Muscle layer of colon (tissue), 2 donors: ENCODE results near the gene C5orf24.
"Not testable (repeated sequence)": the region's sequence is repeated elsewhere in the genome, so short reads cannot be mapped to it uniquely, and the experiment has no call there.

Experiments used
- H3K27ac ChIP-seq: one replicate; pipeline ENCODE4 v1.7.0; 2013; ENCODE audit warnings: low read depth, mild to moderate bottlenecking, low read length, moderate library complexity
- H3K27me3 ChIP-seq, 2 donors: one replicate each; pipeline ENCODE4 v1.7.0; 2013; ENCODE audit warnings: low read length in 2 of 2, mild to moderate bottlenecking in 2 of 2; ENCODE audit not compliant: insufficient read depth in 2 of 2, control insufficient read depth in 1 of 2
- H3K36me3 ChIP-seq: one replicate; pipeline ENCODE4 v1.7.0; 2013; ENCODE audit warnings: mild to moderate bottlenecking, low read length; ENCODE audit not compliant: insufficient read depth
- H3K4me1 ChIP-seq: one replicate; pipeline ENCODE4 v1.7.0; 2013; ENCODE audit warnings: mild to moderate bottlenecking, low read length; ENCODE audit not compliant: insufficient read depth
- H3K4me3 ChIP-seq, 2 donors: one replicate each; pipeline ENCODE4 v1.7.0; 2013; ENCODE audit warnings: low read length in 2 of 2, low read depth in 1 of 2, mild to moderate bottlenecking in 1 of 2, moderate library complexity in 1 of 2
- H3K9ac ChIP-seq: one replicate; pipeline ENCODE4 v1.7.0; 2013; ENCODE audit warnings: low read length
- H3K9me3 ChIP-seq: one replicate; pipeline ENCODE4 v1.7.0; 2013; ENCODE audit warnings: mild to moderate bottlenecking, low read length
- donor health status: abdominal sarcoma.
- donor health status: Adenocarcinoma of cecum.

Gene C5orf24

GRCh38 chr5:134833340-134834032, 12.3 kb upstream of the C5orf24 start:
- Histone ChIP-seq H3K9me3 (no peaks in the 10 kb centered on the region), H3K36me3 (peaks cover 3% of the 10 kb centered on the region), H3K27me3 (no peaks in the 10 kb centered on the region), H3K9ac (no peak overlapping the region), H3K4me3 (no peak overlapping the region), H3K27ac (no peak overlapping the region), H3K4me1 (no peaks in the 10 kb centered on the region)

GRCh38 chr5:134835623-134836022, 10.1 kb upstream of the C5orf24 start:
- H3K9ac ChIP-seq = no peak overlapping the region
- H3K4me1 ChIP-seq = no peaks in the 10 kb centered on the region
- H3K27ac ChIP-seq = no peak overlapping the region
- H3K36me3 ChIP-seq = peaks cover 3% of the 10 kb centered on the region
- no peaks in the 10 kb centered on the region for H3K27me3 ChIP-seq
- no peak overlapping the region for H3K4me3 ChIP-seq
- H3K9me3 ChIP-seq = no peaks in the 10 kb centered on the region

- Histone ChIP-seq H3K9ac (no peak overlapping the region), H3K4me1 (no peaks in the 10 kb centered on the region), H3K36me3 (peaks cover 3% of the 10 kb centered on the region), H3K9me3 (no peaks in the 10 kb centered on the region), H3K27ac (no peak overlapping the region), H3K27me3 (no peaks in the 10 kb centered on the region), H3K4me3 (no peak overlapping the region)
Measured at GRCh38 chr5:134837530-134838181, 8.1 kb upstream of the C5orf24 start.

- not testable (repeated sequence) for H3K36me3 ChIP-seq, H3K4me3 ChIP-seq, H3K27me3 ChIP-seq, H3K27ac ChIP-seq, H3K9ac ChIP-seq, H3K4me1 ChIP-seq, H3K9me3 ChIP-seq
Measured at GRCh38 chr5:134838361-134838760, 7.4 kb upstream of the C5orf24 start.

- no peak overlapping the region for H3K27ac ChIP-seq
- H3K4me1 ChIP-seq = peaks cover 5% of the 10 kb centered on the region
- H3K4me3 ChIP-seq = no peak overlapping the region
- no peaks in the 10 kb centered on the region for H3K36me3 ChIP-seq
- no peaks in the 10 kb centered on the region for H3K9me3 ChIP-seq
- no peaks in the 10 kb centered on the region for H3K27me3 ChIP-seq
- H3K9ac ChIP-seq = no peak overlapping the region
Measured at GRCh38 chr5:134840811-134841210, 5.0 kb upstream of the C5orf24 start.

GRCh38 chr5:134844252-134844651, 1.5 kb upstream of the C5orf24 start:
- H3K27ac ChIP-seq = no peak overlapping the region
- H3K36me3 ChIP-seq = no peaks in the 10 kb centered on the region
- no peak overlapping the region for H3K9ac ChIP-seq
- peaks cover 15% of the 10 kb centered on the region for H3K4me1 ChIP-seq
- H3K9me3 ChIP-seq = no peaks in the 10 kb centered on the region
- no peaks in the 10 kb centered on the region for H3K27me3 ChIP-seq
- H3K4me3 ChIP-seq = no peak overlapping the region

- H3K36me3 ChIP-seq = no peaks in the 10 kb centered on the region
- no peaks in the 10 kb centered on the region for H3K9me3 ChIP-seq
- peaks cover 15% of the 10 kb centered on the region for H3K4me1 ChIP-seq
- peak overlapping the region; percentile 77 for H3K9ac ChIP-seq
- H3K4me3 ChIP-seq = peak overlapping the region; percentile 65 to 96
- H3K27me3 ChIP-seq = no peaks in the 10 kb centered on the region
- H3K27ac ChIP-seq = peak overlapping the region; percentile 92
Measured at GRCh38 chr5:134845335-134845851, 375 bp upstream of the C5orf24 start.

- Histone ChIP-seq H3K27me3 (no peaks in the 10 kb centered on the region), H3K4me1 (peaks cover 20% of the 10 kb centered on the region), H3K4me3 (peak overlapping the region; percentile 65 to 96)
Measured at GRCh38 chr5:134846641-134846960, 833 bp downstream of the C5orf24 start.

GRCh38 chr5:134849434-134849933, 3.7 kb downstream of the C5orf24 start:
- not testable (repeated sequence) for H3K27ac ChIP-seq, H3K9me3 ChIP-seq, H3K27me3 ChIP-seq, H3K36me3 ChIP-seq, H3K4me3 ChIP-seq, H3K9ac ChIP-seq
- peaks cover 25% of the 10 kb centered on the region for H3K4me1 ChIP-seq

More at GRCh38 chr5:134846641-134846960, 833 bp downstream of the C5orf24 start:
- H3K9ac ChIP-seq = peak overlapping the region; percentile 77
- H3K36me3 ChIP-seq = no peaks in the 10 kb centered on the region
- no peaks in the 10 kb centered on the region for H3K9me3 ChIP-seq
- peak overlapping the region; percentile 92 for H3K27ac ChIP-seq

GRCh38 chr5:134851307-134851923, 5.6 kb downstream of the C5orf24 start:
- Histone ChIP-seq H3K27me3 (no peaks in the 10 kb centered on the region), H3K27ac (no peak overlapping the region), H3K36me3 (peaks cover 15% of the 10 kb centered on the region), H3K9ac (no peak overlapping the region), H3K4me1 (peaks cover 20% of the 10 kb centered on the region), H3K4me3 (no peak overlapping the region), H3K9me3 (no peaks in the 10 kb centered on the region)

- not testable (repeated sequence) for H3K9me3 ChIP-seq, H3K27me3 ChIP-seq, H3K27ac ChIP-seq, H3K4me3 ChIP-seq, H3K9ac ChIP-seq
- Histone ChIP-seq H3K4me1 (peaks cover 11% of the 10 kb centered on the region), H3K36me3 (peaks cover 35% of the 10 kb centered on the region)
Measured at GRCh38 chr5:134856465-134856864, 10.7 kb downstream of the C5orf24 start.
